H1 (cell line): ENCODE results near the gene CACNB2. TPM values are rescaled to one million over a fixed set of nuclear protein-coding genes. Genes with fewer than 3 reads are reported as not detected.

Experiments used
- CTCF ChIA-PET: fragments of 300-600 bp; sonication (Branson Sonifier 250); formaldehyde crosslinking; loops from one replicate; lab custom pipeline; 2021; ENCODE audit not compliant: partially characterized antibody; lab: Charles Lee
- POLR2A ChIA-PET: fragments of 300-600 bp; sonication (Branson Sonifier 250); formaldehyde crosslinking; loops from one replicate; lab custom pipeline; 2021; ENCODE audit warnings: inconsistent platforms; ENCODE audit not compliant: partially characterized antibody; lab: Charles Lee
- DNase-seq, 2 experiments: peaks; one replicate each; pipeline versions ENCODE4 v3.0.0 to v3.0.0-alpha.2; 2010 to 2022; ENCODE audit warnings: low spot score in 2 of 2, low read depth in 1 of 2, mixed read lengths in 1 of 2
- FAIRE-seq: peaks from 2 replicates; lab custom pipeline; 2011; peaks lifted over from hg19 to GRCh38; lab: Jason Lieb, UNC
- H2AFZ ChIP-seq: 2 replicates; pipeline ENCODE4 v1.8.1; 2012; ENCODE audit warnings: low read length, inconsistent platforms
- H2AK5ac ChIP-seq: 2 replicates; pipeline ENCODE4 v1.6.1; 2013; ENCODE audit warnings: low read depth, low read length
- H2BK120ac ChIP-seq: replicated peaks from 2 replicates; pipeline ENCODE3; 2013; ENCODE audit warnings: low read depth, low read length, inconsistent platforms
- H2BK12ac ChIP-seq: 2 replicates; pipeline ENCODE4 v1.6.1; 2013; ENCODE audit warnings: low read depth, low read length
- H2BK15ac ChIP-seq: 2 replicates; pipeline ENCODE4 v1.6.1; 2013; ENCODE audit warnings: low read length
- H2BK20ac ChIP-seq: 2 replicates; pipeline ENCODE4 v1.6.1; 2013; ENCODE audit warnings: low read length
- H2BK5ac ChIP-seq: 2 replicates; pipeline ENCODE4 v1.6.1; 2013; ENCODE audit warnings: low read depth, low read length
- H3K14ac ChIP-seq: 2 replicates; pipeline ENCODE4 v1.6.1; 2013; ENCODE audit warnings: inconsistent platforms; ENCODE audit not compliant: insufficient read length
- H3K18ac ChIP-seq: 2 replicates; pipeline ENCODE4 v1.6.1; 2013; ENCODE audit warnings: low read length; ENCODE audit errors: extremely low read depth
- H3K23ac ChIP-seq: 2 replicates; pipeline ENCODE4 v1.6.1; 2013; ENCODE audit warnings: inconsistent platforms; ENCODE audit not compliant: insufficient read length
- H3K23me2 ChIP-seq: 2 replicates; pipeline ENCODE4 v1.6.1; 2013; ENCODE audit warnings: low read depth, low read length
- H3K27ac ChIP-seq: 2 replicates; pipeline ENCODE4 v1.6.1; 2011; ENCODE audit warnings: low read depth, low read length, inconsistent platforms
- H3K27me3 ChIP-seq, 4 experiments: replicated peaks in 1 of 4; 1 replicate in 1 of 4; 2 replicates in 3 of 4; pipeline versions ENCODE4 v1.6.1 to v1.8.1; 2011 to 2013; ENCODE audit warnings: low read length in 3 of 4, mild to moderate bottlenecking in 3 of 4, inconsistent platforms in 2 of 4, mixed read lengths in 2 of 4, moderate library complexity in 1 of 4; ENCODE audit not compliant: control insufficient read depth in 3 of 4, insufficient read depth in 3 of 4; ENCODE audit errors: extremely low read depth in 1 of 4
- H3K36me3 ChIP-seq, 4 experiments: 2 replicates each; pipeline versions ENCODE4 v1.6.1 to v1.8.1; 2011 to 2013; ENCODE audit warnings: mild to moderate bottlenecking in 4 of 4, low read length in 3 of 4, moderate library complexity in 2 of 4, control low read depth in 1 of 4, inconsistent platforms in 1 of 4; ENCODE audit not compliant: insufficient read depth in 4 of 4, control insufficient read depth in 2 of 4
- H3K4ac ChIP-seq: replicated peaks from 2 replicates; pipeline ENCODE3; 2013; ENCODE audit warnings: low read length, low read depth, mixed read lengths, inconsistent platforms; ENCODE audit not compliant: insufficient read length
- H3K4me1 ChIP-seq, 4 experiments: replicated peaks in 1 of 4; 1 replicate in 1 of 4; 2 replicates in 3 of 4; pipeline versions ENCODE4 v1.6.1 to v1.8.1; 2011 to 2013; ENCODE audit warnings: low read length in 3 of 4, inconsistent platforms in 2 of 4, mixed read lengths in 1 of 4; ENCODE audit not compliant: insufficient read depth in 4 of 4, control insufficient read depth in 3 of 4
- H3K4me2 ChIP-seq, 2 experiments: 2 replicates each; pipeline versions ENCODE4 v1.6.1 to v1.8.1; 2011 to 2013; ENCODE audit warnings: low read depth in 2 of 2, low read length in 2 of 2, control low read depth in 1 of 2, inconsistent platforms in 1 of 2, mild to moderate bottlenecking in 1 of 2; ENCODE audit not compliant: insufficient read depth in 1 of 2
- H3K4me3 ChIP-seq, 4 experiments: fragments of 200-600, 300-600 bp in 1 of 4; sonication (generic), shearing (Covaris generic), sonication (Bioruptor Twin) in 1 of 4; 2 replicates each; pipeline versions ENCODE4 v1.5.1 to v1.8.1; 2011 to 2016; ENCODE audit warnings: low read length in 4 of 4, low read depth in 3 of 4, control low read depth in 2 of 4, inconsistent platforms in 2 of 4, mild to moderate bottlenecking in 2 of 4, mixed read lengths in 1 of 4, moderate library complexity in 1 of 4; ENCODE audit not compliant: insufficient read depth in 2 of 4; ENCODE audit errors: extremely low read depth in 1 of 4
- H3K56ac ChIP-seq: replicated peaks from 2 replicates; pipeline ENCODE3; 2013; ENCODE audit warnings: low read depth, mild to moderate bottlenecking, mixed read lengths, low read length, inconsistent platforms; ENCODE audit not compliant: insufficient read length
- H3K79me1 ChIP-seq: 2 replicates; pipeline ENCODE4 v1.6.1; 2013; ENCODE audit warnings: low read depth, low read length, control low read depth
- H3K79me2 ChIP-seq, 2 experiments: 2 replicates each; pipeline versions ENCODE4 v1.6.1 to v1.8.1; 2012 to 2013; ENCODE audit warnings: low read length in 2 of 2, mild to moderate bottlenecking in 2 of 2, inconsistent platforms in 1 of 2; ENCODE audit not compliant: insufficient read depth in 2 of 2, control insufficient read depth in 1 of 2
- H3K9ac ChIP-seq, 4 experiments: replicated peaks in 1 of 4; 1 replicate in 1 of 4; 2 replicates in 3 of 4; pipeline versions ENCODE4 v1.6.1 to v1.8.1; 2011 to 2013; ENCODE audit warnings: low read depth in 3 of 4, low read length in 3 of 4, control low read depth in 2 of 4, mild to moderate bottlenecking in 2 of 4, moderate library complexity in 2 of 4, inconsistent platforms in 1 of 4; ENCODE audit errors: extremely low read depth in 1 of 4
- H3K9me3 ChIP-seq, 2 experiments: 2 replicates each; pipeline versions ENCODE4 v1.6.1 to v1.8.1; 2012 to 2013; ENCODE audit warnings: mild to moderate bottlenecking in 2 of 2, moderate library complexity in 2 of 2, control low read depth in 1 of 2, inconsistent platforms in 1 of 2, low read depth in 1 of 2, low read length in 1 of 2, mixed read lengths in 1 of 2; ENCODE audit not compliant: insufficient read depth in 2 of 2
- H4K20me1 ChIP-seq, 2 experiments: replicated peaks in 1 of 2; 2 replicates each; pipeline versions ENCODE3 to v1.8.1; 2011 to 2013; ENCODE audit warnings: inconsistent platforms in 2 of 2, low read length in 2 of 2, mild to moderate bottlenecking in 1 of 2; ENCODE audit not compliant: insufficient read depth in 2 of 2, control insufficient read depth in 1 of 2
- H4K5ac ChIP-seq: 2 replicates; pipeline ENCODE4 v1.6.1; 2013; ENCODE audit warnings: low read length, low read depth, mixed read lengths, inconsistent platforms; ENCODE audit not compliant: insufficient read length
- H4K8ac ChIP-seq: 2 replicates; pipeline ENCODE4 v1.8.0; 2013; ENCODE audit warnings: mild to moderate bottlenecking, moderate library complexity, low read length, inconsistent platforms; ENCODE audit not compliant: insufficient read depth; ENCODE audit errors: extremely low read depth
- H4K91ac ChIP-seq: replicated peaks from 2 replicates; pipeline ENCODE3; 2013; ENCODE audit warnings: low read length, mixed read lengths, inconsistent platforms; ENCODE audit not compliant: insufficient read length
- CBX8 ChIP-seq: fragments of 300-800, 300-1000 bp; sonication (generic); IDR thresholded peaks from 2 replicates; pipeline ENCODE4 v1.7.1; 2016; ENCODE audit warnings: low read depth, low read length, borderline replicate concordance
- GABPA ChIP-seq: IDR thresholded peaks from 2 replicates; pipeline ENCODE4 v1.6.1; 2011; ENCODE audit warnings: mild to moderate bottlenecking, low read length, moderate library complexity, borderline replicate concordance; ENCODE audit not compliant: insufficient read depth
- KDM1A ChIP-seq: fragments of 200-600, 300-600 bp; sonication (generic); IDR thresholded peaks from 2 replicates; pipeline ENCODE4 v1.7.1; 2016; ENCODE audit warnings: mild to moderate bottlenecking, low read length, borderline replicate concordance
- SIRT6 ChIP-seq: IDR thresholded peaks from one replicate; pipeline ENCODE4 v1.7.1; 2012; ENCODE audit warnings: low read length, inconsistent platforms
- TAF7 ChIP-seq: optimal IDR thresholded peaks from 2 replicates; pipeline ENCODE3; 2011; ENCODE audit warnings: low read depth, mild to moderate bottlenecking, inconsistent platforms, low read length, moderate library complexity, borderline replicate concordance
- TEAD4 ChIP-seq: IDR thresholded peaks from 2 replicates; pipeline ENCODE4 v1.6.1; 2012; ENCODE audit warnings: low read depth, low read length, inconsistent platforms, mixed read lengths
- WGBS, 2 experiments: shearing (Covaris generic) in 1 of 2; methylation state at CpG; one replicate each; pipeline versions ENCODE4 v1.1.6 to v1.1.7; 2013 to 2015; ENCODE audit warnings: low lambda C conversion rate in 2 of 2, mixed read lengths in 2 of 2, inconsistent platforms in 1 of 2, low coverage in 1 of 2, missing lambda C conversion rate in 1 of 2; ENCODE audit not compliant: insufficient replicate concordance in 2 of 2, insufficient coverage in 1 of 2, insufficient read length in 1 of 2; ENCODE audit errors: extremely low coverage in 1 of 2, missing lambda C conversion rate in 1 of 2; 5-methylcytosine and 5-hydroxymethylcytosine counted together
- polyA plus RNA-seq, 7 experiments: library from polyadenylated mRNA; depleted of rRNA in 3 of 7; stranded (reverse) in 5 of 7; unstranded in 2 of 7; fragments of >200 nt in 5 of 7; fragments of 200-250 nt in 2 of 7; gene quantifications; 1 replicate in 5 of 7; 2 replicates in 1 of 7; 4 replicates in 1 of 7; pipeline versions ENCODE4 v1.2.1 to v1.2.3, GENCODE V29; 2011 to 2013; ENCODE audit warnings: missing spikeins in 2 of 7, mixed read lengths in 2 of 7
- total RNA-seq: library from RNA; stranded (reverse); fragmentation: NEBNext Ultra II Directional; extraction: Animal tissue kit (Norgen Biotek cat#: 25700); gene quantifications from 2 replicates; pipeline ENCODE4 v1.2.1, GENCODE V29; 2021
- TF ChIP-seq, protein P1 (sequence below), 3 experiments: IDR thresholded peaks; 1 replicate in 2 of 3; 2 replicates in 1 of 3; pipeline versions ENCODE4 v1.5.1 to v1.6.1; 2011; ENCODE audit warnings: low read length in 3 of 3, mild to moderate bottlenecking in 3 of 3, inconsistent platforms in 2 of 3, low read depth in 1 of 3, moderate library complexity in 1 of 3; ENCODE audit not compliant: insufficient read depth in 1 of 3; ENCODE audit errors: control extremely low read depth in 1 of 3

CACNB2 gene
- total and polyA plus RNA-seq, 2 of the 8 experiments (the other 6 are each of a cell fraction or from before 2014, with no cell fraction given) = 2.4 to 3.2 TPM

DNA sequence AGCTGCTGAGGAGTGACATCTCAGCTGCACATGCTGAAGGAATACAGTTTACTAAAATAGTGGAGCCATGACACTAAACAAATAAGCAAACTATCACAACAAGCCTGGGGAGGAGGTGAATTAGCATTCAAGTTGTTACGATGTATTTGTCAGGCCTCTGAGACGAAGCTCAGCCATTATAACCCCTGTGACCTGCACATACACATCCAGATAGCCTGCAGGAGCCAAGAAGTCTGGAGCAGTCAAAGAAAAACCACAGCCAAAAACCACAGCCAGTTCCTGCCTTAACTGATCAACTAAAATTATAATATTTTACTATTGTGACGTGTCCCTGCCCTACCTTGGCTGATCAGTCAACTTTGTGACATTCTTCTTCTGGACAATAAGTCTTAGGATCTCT, 442.6 kb downstream of the CACNB2 start:
- H2BK15ac ChIP-seq = no peak overlapping the region
- H2BK12ac ChIP-seq = no peak overlapping the region
- no peak overlapping the region for H4K5ac ChIP-seq
- no peak overlapping the region for H4K8ac ChIP-seq
- H2BK120ac ChIP-seq = no peak overlapping the region
- H3K79me2 ChIP-seq = no peaks in the 10 kb centered on the region
- 98% methylated on average over 3 of the region's 3 CpGs; no CpG with 5 or more reads in 1 of the 2 experiments for WGBS, 2 experiments
- H3K36me3 ChIP-seq = peaks cover 0 to 10% (median 5%) of the 10 kb centered on the region in 4 experiments; a peak in 4 of 8 replicates
- no peaks in the 10 kb centered on the region for H3K9me3 ChIP-seq
- H3K56ac ChIP-seq = no peak overlapping the region
- no peak overlapping the region for H2AK5ac ChIP-seq
- no peak overlapping the region for H2BK5ac ChIP-seq
- no peak overlapping the region for H3K9ac ChIP-seq
- no peak overlapping the region for H3K4ac ChIP-seq
- no peak for FAIRE-seq
- H3K4me1 ChIP-seq = peaks cover 0 to 3% (median 0%) of the 10 kb centered on the region in 4 experiments; a peak in 1 of 7 replicates
- TF ChIP-seq CBX8 = no peak
- no peak for TF ChIP-seq TEAD4
- TF ChIP-seq TAF7 = no peak
- no peak for TF ChIP-seq GABPA
- TF ChIP-seq, protein P1, sequence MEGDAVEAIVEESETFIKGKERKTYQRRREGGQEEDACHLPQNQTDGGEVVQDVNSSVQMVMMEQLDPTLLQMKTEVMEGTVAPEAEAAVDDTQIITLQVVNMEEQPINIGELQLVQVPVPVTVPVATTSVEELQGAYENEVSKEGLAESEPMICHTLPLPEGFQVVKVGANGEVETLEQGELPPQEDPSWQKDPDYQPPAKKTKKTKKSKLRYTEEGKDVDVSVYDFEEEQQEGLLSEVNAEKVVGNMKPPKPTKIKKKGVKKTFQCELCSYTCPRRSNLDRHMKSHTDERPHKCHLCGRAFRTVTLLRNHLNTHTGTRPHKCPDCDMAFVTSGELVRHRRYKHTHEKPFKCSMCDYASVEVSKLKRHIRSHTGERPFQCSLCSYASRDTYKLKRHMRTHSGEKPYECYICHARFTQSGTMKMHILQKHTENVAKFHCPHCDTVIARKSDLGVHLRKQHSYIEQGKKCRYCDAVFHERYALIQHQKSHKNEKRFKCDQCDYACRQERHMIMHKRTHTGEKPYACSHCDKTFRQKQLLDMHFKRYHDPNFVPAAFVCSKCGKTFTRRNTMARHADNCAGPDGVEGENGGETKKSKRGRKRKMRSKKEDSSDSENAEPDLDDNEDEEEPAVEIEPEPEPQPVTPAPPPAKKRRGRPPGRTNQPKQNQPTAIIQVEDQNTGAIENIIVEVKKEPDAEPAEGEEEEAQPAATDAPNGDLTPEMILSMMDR (IDR thresholded peaks at IDR 0.05; ENCODE audit: control extremely low read depth in 1 of 3, insufficient read depth in 1 of 3, low read depth in 1 of 3, low read length in 3 of 3) = no peak
- no peak for TF ChIP-seq SIRT6
- no peak for TF ChIP-seq KDM1A
- H3K23ac ChIP-seq = no peak overlapping the region
- H4K20me1 ChIP-seq = no peaks in the 10 kb centered on the region
- no peak overlapping the region for H3K4me3 ChIP-seq
- H4K91ac ChIP-seq = no peak overlapping the region
- no peak overlapping the region for H3K27ac ChIP-seq
- H2AFZ ChIP-seq = no peak overlapping the region
- no peak overlapping the region for H2BK20ac ChIP-seq
- no peak for DNase-seq
- H3K23me2 ChIP-seq = no peaks in the 10 kb centered on the region
- H3K4me2 ChIP-seq = no peak overlapping the region
- ChIA-PET CTCF (interaction anchor here (1.7 kb wide), 1 partner anchor 12 kb away, joined by 6 read pairs; no protein-coding TSS in a partner anchor), POLR2A (no interaction called here)
- H3K14ac ChIP-seq = no peak overlapping the region
- no peak overlapping the region for H3K18ac ChIP-seq
- no peaks in the 10 kb centered on the region for H3K79me1 ChIP-seq
- H3K27me3 ChIP-seq = no peaks in the 10 kb centered on the region
